Measurements from ENCODE around the gene KIF3C. TPM values are rescaled to one million over a fixed set of nuclear protein-coding genes. Genes with fewer than 3 reads are reported as not detected.

The KIF3C gene
- total and polyA plus RNA-seq, 2 of the 8 experiments (the other 6 are each of a cell fraction or from before 2014, with no cell fraction given), result 13.4 to 58.1 TPM

GRCh38 chr2:26008851-26009566 is 26.7 kb upstream of the KIF3C start (continued):
- TF ChIP-seq, protein P1, sequence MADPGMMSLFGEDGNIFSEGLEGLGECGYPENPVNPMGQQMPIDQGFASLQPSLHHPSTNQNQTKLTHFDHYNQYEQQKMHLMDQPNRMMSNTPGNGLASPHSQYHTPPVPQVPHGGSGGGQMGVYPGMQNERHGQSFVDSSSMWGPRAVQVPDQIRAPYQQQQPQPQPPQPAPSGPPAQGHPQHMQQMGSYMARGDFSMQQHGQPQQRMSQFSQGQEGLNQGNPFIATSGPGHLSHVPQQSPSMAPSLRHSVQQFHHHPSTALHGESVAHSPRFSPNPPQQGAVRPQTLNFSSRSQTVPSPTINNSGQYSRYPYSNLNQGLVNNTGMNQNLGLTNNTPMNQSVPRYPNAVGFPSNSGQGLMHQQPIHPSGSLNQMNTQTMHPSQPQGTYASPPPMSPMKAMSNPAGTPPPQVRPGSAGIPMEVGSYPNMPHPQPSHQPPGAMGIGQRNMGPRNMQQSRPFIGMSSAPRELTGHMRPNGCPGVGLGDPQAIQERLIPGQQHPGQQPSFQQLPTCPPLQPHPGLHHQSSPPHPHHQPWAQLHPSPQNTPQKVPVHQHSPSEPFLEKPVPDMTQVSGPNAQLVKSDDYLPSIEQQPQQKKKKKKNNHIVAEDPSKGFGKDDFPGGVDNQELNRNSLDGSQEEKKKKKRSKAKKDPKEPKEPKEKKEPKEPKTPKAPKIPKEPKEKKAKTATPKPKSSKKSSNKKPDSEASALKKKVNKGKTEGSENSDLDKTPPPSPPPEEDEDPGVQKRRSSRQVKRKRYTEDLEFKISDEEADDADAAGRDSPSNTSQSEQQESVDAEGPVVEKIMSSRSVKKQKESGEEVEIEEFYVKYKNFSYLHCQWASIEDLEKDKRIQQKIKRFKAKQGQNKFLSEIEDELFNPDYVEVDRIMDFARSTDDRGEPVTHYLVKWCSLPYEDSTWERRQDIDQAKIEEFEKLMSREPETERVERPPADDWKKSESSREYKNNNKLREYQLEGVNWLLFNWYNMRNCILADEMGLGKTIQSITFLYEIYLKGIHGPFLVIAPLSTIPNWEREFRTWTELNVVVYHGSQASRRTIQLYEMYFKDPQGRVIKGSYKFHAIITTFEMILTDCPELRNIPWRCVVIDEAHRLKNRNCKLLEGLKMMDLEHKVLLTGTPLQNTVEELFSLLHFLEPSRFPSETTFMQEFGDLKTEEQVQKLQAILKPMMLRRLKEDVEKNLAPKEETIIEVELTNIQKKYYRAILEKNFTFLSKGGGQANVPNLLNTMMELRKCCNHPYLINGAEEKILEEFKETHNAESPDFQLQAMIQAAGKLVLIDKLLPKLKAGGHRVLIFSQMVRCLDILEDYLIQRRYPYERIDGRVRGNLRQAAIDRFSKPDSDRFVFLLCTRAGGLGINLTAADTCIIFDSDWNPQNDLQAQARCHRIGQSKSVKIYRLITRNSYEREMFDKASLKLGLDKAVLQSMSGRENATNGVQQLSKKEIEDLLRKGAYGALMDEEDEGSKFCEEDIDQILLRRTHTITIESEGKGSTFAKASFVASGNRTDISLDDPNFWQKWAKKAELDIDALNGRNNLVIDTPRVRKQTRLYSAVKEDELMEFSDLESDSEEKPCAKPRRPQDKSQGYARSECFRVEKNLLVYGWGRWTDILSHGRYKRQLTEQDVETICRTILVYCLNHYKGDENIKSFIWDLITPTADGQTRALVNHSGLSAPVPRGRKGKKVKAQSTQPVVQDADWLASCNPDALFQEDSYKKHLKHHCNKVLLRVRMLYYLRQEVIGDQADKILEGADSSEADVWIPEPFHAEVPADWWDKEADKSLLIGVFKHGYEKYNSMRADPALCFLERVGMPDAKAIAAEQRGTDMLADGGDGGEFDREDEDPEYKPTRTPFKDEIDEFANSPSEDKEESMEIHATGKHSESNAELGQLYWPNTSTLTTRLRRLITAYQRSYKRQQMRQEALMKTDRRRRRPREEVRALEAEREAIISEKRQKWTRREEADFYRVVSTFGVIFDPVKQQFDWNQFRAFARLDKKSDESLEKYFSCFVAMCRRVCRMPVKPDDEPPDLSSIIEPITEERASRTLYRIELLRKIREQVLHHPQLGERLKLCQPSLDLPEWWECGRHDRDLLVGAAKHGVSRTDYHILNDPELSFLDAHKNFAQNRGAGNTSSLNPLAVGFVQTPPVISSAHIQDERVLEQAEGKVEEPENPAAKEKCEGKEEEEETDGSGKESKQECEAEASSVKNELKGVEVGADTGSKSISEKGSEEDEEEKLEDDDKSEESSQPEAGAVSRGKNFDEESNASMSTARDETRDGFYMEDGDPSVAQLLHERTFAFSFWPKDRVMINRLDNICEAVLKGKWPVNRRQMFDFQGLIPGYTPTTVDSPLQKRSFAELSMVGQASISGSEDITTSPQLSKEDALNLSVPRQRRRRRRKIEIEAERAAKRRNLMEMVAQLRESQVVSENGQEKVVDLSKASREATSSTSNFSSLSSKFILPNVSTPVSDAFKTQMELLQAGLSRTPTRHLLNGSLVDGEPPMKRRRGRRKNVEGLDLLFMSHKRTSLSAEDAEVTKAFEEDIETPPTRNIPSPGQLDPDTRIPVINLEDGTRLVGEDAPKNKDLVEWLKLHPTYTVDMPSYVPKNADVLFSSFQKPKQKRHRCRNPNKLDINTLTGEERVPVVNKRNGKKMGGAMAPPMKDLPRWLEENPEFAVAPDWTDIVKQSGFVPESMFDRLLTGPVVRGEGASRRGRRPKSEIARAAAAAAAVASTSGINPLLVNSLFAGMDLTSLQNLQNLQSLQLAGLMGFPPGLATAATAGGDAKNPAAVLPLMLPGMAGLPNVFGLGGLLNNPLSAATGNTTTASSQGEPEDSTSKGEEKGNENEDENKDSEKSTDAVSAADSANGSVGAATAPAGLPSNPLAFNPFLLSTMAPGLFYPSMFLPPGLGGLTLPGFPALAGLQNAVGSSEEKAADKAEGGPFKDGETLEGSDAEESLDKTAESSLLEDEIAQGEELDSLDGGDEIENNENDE (IDR thresholded peaks at IDR 0.05; ENCODE audit: insufficient replicate concordance, low read length), result no peak
- TF ChIP-seq RXRA (IDR thresholded peaks at IDR 0.05; ENCODE audit: insufficient read depth, low read depth, low read length) (no peak), ZNF274 (IDR thresholded peaks at IDR 0.05; ENCODE audit: borderline replicate concordance, extremely low read depth, low read length) (no peak), KDM1A (IDR thresholded peaks at IDR 0.05; ENCODE audit: borderline replicate concordance, low read length) (no peak), EZH2 (IDR thresholded peaks at IDR 0.05; ENCODE audit: low read depth, low read length, severe bottlenecking) (no peak), POLR2AphosphoS5 (IDR thresholded peaks at IDR 0.05; ENCODE audit: low read depth, low read length) (no peak), GABPA (IDR thresholded peaks at IDR 0.05; ENCODE audit: borderline replicate concordance, insufficient read depth, low read length) (no peak), RFX5 (IDR thresholded peaks at IDR 0.05; ENCODE audit: borderline replicate concordance, low read depth, low read length) (no peak), SP1 (IDR thresholded peaks at IDR 0.05; ENCODE audit: low read depth, low read length) (no peak), JUN (IDR thresholded peaks at IDR 0.05; ENCODE audit: low read depth, low read length) (no peak)

All from H1 (cell line).